ENCODE results near the gene LOXL4. TPM values are rescaled to one million over a fixed set of nuclear protein-coding genes. Genes with fewer than 3 reads are reported as not detected.

Gene LOXL4
- 10 to 100 TPM in 2 of 4 donors, 1 to 10 TPM in 2; 4.1 to 14.9 (median 10.1) TPM for total RNA-seq

DNA sequence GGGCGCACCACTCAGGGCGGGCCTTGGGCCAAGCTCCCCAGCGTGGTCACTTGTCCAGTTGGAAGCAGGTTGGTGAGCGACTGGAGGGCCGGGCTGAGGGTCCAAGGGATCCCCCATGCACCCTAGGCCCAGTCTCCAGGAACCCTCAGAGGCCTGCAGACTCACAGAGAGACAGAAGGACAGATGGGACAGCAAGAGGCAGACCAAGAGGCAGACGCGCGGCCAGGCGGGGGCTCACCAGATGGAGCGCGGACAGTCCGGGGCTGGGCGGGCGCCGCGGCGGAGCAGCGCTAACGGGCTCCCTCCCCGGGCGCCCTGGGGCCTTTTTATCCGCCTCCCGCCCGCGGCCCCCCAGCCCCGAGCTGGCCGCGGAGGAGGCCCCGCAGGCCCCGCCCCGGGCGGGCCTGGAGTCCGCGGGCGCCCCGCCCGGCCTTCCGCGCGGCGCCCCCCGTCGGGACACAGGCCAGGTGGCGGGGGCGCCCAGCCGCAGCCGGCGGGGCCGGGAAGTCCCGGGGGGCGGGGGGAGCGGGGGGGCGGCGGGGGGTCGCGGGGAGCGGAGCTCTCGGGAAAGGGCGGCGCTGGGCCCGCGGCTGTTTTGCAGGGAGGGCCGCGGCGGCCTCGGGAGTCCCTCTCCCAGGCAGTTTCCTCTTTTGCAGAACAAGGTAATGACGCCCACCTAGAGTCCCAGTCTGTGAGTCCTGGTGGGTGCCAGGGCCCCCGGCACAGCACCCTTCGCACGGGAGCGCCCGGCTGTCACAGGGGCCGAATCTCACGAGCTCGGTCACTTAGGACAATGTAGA lies at the start of gene LOXL4:
Gene LOXL4 (minus strand): TSS at position 301 of the 800 bp plus-strand sequence. CDS start 5,175 bp downstream, outside the sequence.
- Histone ChIP-seq H3K27ac (peak within 1 kb of the TSS; percentile 34 to 95 (median 82)), H3K4me3 (peak within 1 kb of the TSS; percentile 31 to 66 (median 44)), H3K9me3 (no peaks in the 10 kb centered on the region), H3K27me3 (no peaks in the 10 kb centered on the region), H3K4me1 (peaks cover 0 to 59% (median 15%) of the 10 kb centered on the region in 4 donors), H3K36me3 (peaks cover 0 to 8% (median 0%) of the 10 kb centered on the region in 3 donors)
- TF ChIP-seq EP300 (IDR thresholded peaks at IDR 0.05), result peak in 1 of 2 donors; percentile 4
- TF ChIP-seq CTCF (IDR thresholded peaks at IDR 0.05), result no peak
- DNase-seq (ENCODE audit: low spot score in 2 of 2), result peak in 1 of 2 donors; percentile 28
- 5 to 12% methylated on average over 11 of the region's 75 CpGs for WGBS, 2 donors

- Histone ChIP-seq H3K27ac (no peak overlapping the region), H3K9me3 (no peaks in the 10 kb centered on the region), H3K36me3 (no peaks in the 10 kb centered on the region), H3K4me1 (peaks cover 0 to 23% (median 0%) of the 10 kb centered on the region in 4 donors), H3K27me3 (no peaks in the 10 kb centered on the region), H3K4me3 (no peak overlapping the region)
- TF ChIP-seq EP300 (IDR thresholded peaks at IDR 0.05) (no peak), POLR2A (IDR thresholded peaks at IDR 0.05) (no peak), CTCF (IDR thresholded peaks at IDR 0.05) (no peak)
- no peak for DNase-seq (ENCODE audit: low spot score in 2 of 2)
These were observed 48.7 kb upstream of the LOXL4 start for GRCh38 chr10:98316661-98317060.

- TF ChIP-seq CTCF (IDR thresholded peaks at IDR 0.05) (no peak), EP300 (IDR thresholded peaks at IDR 0.05) (no peak), POLR2A (IDR thresholded peaks at IDR 0.05) (no peak)
- H3K4me3 ChIP-seq, result no peak overlapping the region
- no peak for DNase-seq (ENCODE audit: low spot score in 2 of 2)
- H3K9me3 ChIP-seq, result no peaks in the 10 kb centered on the region
- H3K27ac ChIP-seq, result no peak overlapping the region
- H3K36me3 ChIP-seq, result no peaks in the 10 kb centered on the region
- H3K27me3 ChIP-seq, result no peaks in the 10 kb centered on the region
- 59 to 68% methylated on average over 5 of the region's 5 CpGs for WGBS, 2 donors
- peaks cover 0 to 23% (median 0%) of the 10 kb centered on the region in 4 donors for H3K4me1 ChIP-seq
These were observed 48.2 kb upstream of the LOXL4 start for GRCh38 chr10:98316170-98316569.

DNA sequence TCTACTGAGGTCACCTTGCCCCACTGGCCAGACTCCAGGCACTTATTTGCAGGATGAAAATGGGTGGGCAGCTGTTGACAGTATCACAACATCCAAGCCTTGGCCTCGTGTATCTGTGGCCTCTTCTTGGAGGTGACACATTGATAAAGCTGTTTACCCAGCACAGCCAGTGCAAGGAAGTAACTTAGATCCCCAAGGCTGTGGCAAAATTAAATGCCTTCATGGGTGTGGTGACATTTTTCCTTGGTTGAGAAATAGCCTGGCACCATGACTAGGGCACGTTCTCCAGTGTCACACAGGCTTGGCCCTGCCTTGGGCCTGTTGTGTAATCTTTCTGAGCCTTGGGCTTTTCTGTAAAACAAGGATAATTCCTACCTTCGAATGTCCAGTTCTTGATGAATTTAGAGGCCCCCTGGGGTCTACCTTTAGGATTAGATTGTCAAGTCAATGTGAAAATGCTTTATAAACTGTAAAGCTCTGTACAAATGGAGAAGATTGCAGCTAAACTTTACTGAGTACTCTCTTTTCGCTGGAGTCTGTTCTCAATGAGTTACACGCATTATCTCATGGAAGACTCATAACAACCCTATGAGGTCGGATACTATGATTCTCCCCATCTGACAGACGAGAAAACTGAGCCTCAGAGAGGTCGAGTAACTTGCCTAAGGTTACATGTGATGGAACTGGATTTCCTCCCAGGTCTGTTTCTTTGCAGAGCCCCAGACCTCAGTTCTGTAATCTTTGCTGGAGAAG lies 46.7 kb upstream of the LOXL4 start:
- Histone ChIP-seq H3K9me3 (no peaks in the 10 kb centered on the region), H3K36me3 (no peaks in the 10 kb centered on the region), H3K4me1 (peaks cover 0 to 25% (median 0%) of the 10 kb centered on the region in 4 donors), H3K4me3 (no peak overlapping the region), H3K27me3 (no peaks in the 10 kb centered on the region), H3K27ac (no peak overlapping the region)
- TF ChIP-seq CTCF (IDR thresholded peaks at IDR 0.05) (no peak), POLR2A (IDR thresholded peaks at IDR 0.05) (no peak), EP300 (IDR thresholded peaks at IDR 0.05) (peak; percentile 59 to 78)
- DNase-seq (ENCODE audit: low spot score in 2 of 2), result peak; percentile 20 to 52
- WGBS, 2 donors, result 77 to 82% methylated on average over 8 of the region's 8 CpGs

- TF ChIP-seq CTCF (IDR thresholded peaks at IDR 0.05) (no peak), POLR2A (IDR thresholded peaks at IDR 0.05) (no peak), EP300 (IDR thresholded peaks at IDR 0.05) (no peak)
- Histone ChIP-seq H3K4me1 (peaks cover 0 to 36% (median 5%) of the 10 kb centered on the region in 4 donors), H3K27ac (no peak overlapping the region), H3K4me3 (no peak overlapping the region), H3K36me3 (no peaks in the 10 kb centered on the region), H3K9me3 (no peaks in the 10 kb centered on the region), H3K27me3 (no peaks in the 10 kb centered on the region)
- whole genome bisulfite sequencing, 2 donors, result 81 to 82% methylated on average over 3 of the region's 3 CpGs
- DNase-seq (ENCODE audit: low spot score in 2 of 2), result no peak
These were observed 45.6 kb upstream of the LOXL4 start for GRCh38 chr10:98313598-98313997.
